Measurements from ENCODE around the gene NPIPB6. TPM values are rescaled to one million over a fixed set of nuclear protein-coding genes. Genes with fewer than 3 reads are reported as not detected.
"Not testable (repeated sequence)": the region's sequence is repeated elsewhere in the genome, so short reads cannot be mapped to it uniquely, and the experiment has no call there.

Gene NPIPB6
- total RNA-seq, 1 experiment from 2014 or later: 2.6 TPM

- H3K27me3 ChIP-seq (replicated peaks; ENCODE audit: insufficient read depth, low read depth, low read length, poor library complexity); H3K4me3 ChIP-seq (ENCODE audit: low read depth, low read length, poor library complexity, severe bottlenecking); H3K4me1 ChIP-seq (ENCODE audit: insufficient read depth, low read length, poor library complexity, severe bottlenecking); POLR2A ChIA-PET (ENCODE audit: low non-redundant PET); H3K27ac ChIP-seq (ENCODE audit: low read depth, low read length, poor library complexity, severe bottlenecking); BruUV-seq (replicated peaks); H3K9me3 ChIP-seq (ENCODE audit: low read depth, low read length, poor library complexity, severe bottlenecking); CTCF ChIA-PET; DNase-seq (ENCODE audit: low spot score); H3K36me3 ChIP-seq (ENCODE audit: insufficient read depth, low read length, poor library complexity, severe bottlenecking); intact Hi-C loops (cut with micrococcal nuclease; ENCODE audit: unreplicated experiment): not testable (repeated sequence)
These were observed 11.0 kb upstream of the NPIPB6 start for GRCh38 chr16:28374281-28374680.

- DNase-seq (ENCODE audit: low spot score); H3K36me3 ChIP-seq (ENCODE audit: insufficient read depth, low read length, poor library complexity, severe bottlenecking); H3K4me1 ChIP-seq (ENCODE audit: insufficient read depth, low read length, poor library complexity, severe bottlenecking); POLR2A ChIA-PET (ENCODE audit: low non-redundant PET); CTCF ChIA-PET; intact Hi-C loops (cut with micrococcal nuclease; ENCODE audit: unreplicated experiment); H3K27ac ChIP-seq (ENCODE audit: low read depth, low read length, poor library complexity, severe bottlenecking); H3K9me3 ChIP-seq (ENCODE audit: low read depth, low read length, poor library complexity, severe bottlenecking); BruUV-seq (replicated peaks); H3K4me3 ChIP-seq (ENCODE audit: low read depth, low read length, poor library complexity, severe bottlenecking); H3K27me3 ChIP-seq (replicated peaks; ENCODE audit: insufficient read depth, low read depth, low read length, poor library complexity): not testable (repeated sequence)
These were observed 4.6 kb upstream of the NPIPB6 start for GRCh38 chr16:28367926-28368325.

- not testable (repeated sequence) for H3K4me1 ChIP-seq (ENCODE audit: insufficient read depth, low read length, poor library complexity, severe bottlenecking); BruUV-seq (replicated peaks)
These were observed 1.2 kb upstream of the NPIPB6 start for GRCh38 chr16:28364268-28365173.

GRCh38 chr16:28362600-28362999 is 708 bp downstream of the NPIPB6 start:
- DNase-seq (ENCODE audit: low spot score); POLR2A ChIA-PET (ENCODE audit: low non-redundant PET); H3K36me3 ChIP-seq (ENCODE audit: insufficient read depth, low read length, poor library complexity, severe bottlenecking); H3K4me1 ChIP-seq (ENCODE audit: insufficient read depth, low read length, poor library complexity, severe bottlenecking); H3K27ac ChIP-seq (ENCODE audit: low read depth, low read length, poor library complexity, severe bottlenecking); BruUV-seq (replicated peaks); H3K4me3 ChIP-seq (ENCODE audit: low read depth, low read length, poor library complexity, severe bottlenecking); H3K27me3 ChIP-seq (replicated peaks; ENCODE audit: insufficient read depth, low read depth, low read length, poor library complexity); CTCF ChIA-PET; H3K9me3 ChIP-seq (ENCODE audit: low read depth, low read length, poor library complexity, severe bottlenecking); intact Hi-C loops (cut with micrococcal nuclease; ENCODE audit: unreplicated experiment): not testable (repeated sequence)

More at GRCh38 chr16:28364268-28365173, 1.2 kb upstream of the NPIPB6 start:
- intact Hi-C loops (cut with micrococcal nuclease; ENCODE audit: unreplicated experiment); POLR2A ChIA-PET (ENCODE audit: low non-redundant PET); H3K4me3 ChIP-seq (ENCODE audit: low read depth, low read length, poor library complexity, severe bottlenecking); CTCF ChIA-PET; H3K9me3 ChIP-seq (ENCODE audit: low read depth, low read length, poor library complexity, severe bottlenecking); H3K27me3 ChIP-seq (replicated peaks; ENCODE audit: insufficient read depth, low read depth, low read length, poor library complexity); H3K36me3 ChIP-seq (ENCODE audit: insufficient read depth, low read length, poor library complexity, severe bottlenecking); H3K27ac ChIP-seq (ENCODE audit: low read depth, low read length, poor library complexity, severe bottlenecking); DNase-seq (ENCODE audit: low spot score): not testable (repeated sequence)

GRCh38 chr16:28338230-28338629 is 25.1 kb downstream of the NPIPB6 start:
- intact Hi-C loops (cut with micrococcal nuclease; ENCODE audit: unreplicated experiment); BruUV-seq (replicated peaks); H3K36me3 ChIP-seq (ENCODE audit: insufficient read depth, low read length, poor library complexity, severe bottlenecking); H3K4me3 ChIP-seq (ENCODE audit: low read depth, low read length, poor library complexity, severe bottlenecking); CTCF ChIA-PET; H3K9me3 ChIP-seq (ENCODE audit: low read depth, low read length, poor library complexity, severe bottlenecking); H3K4me1 ChIP-seq (ENCODE audit: insufficient read depth, low read length, poor library complexity, severe bottlenecking); DNase-seq (ENCODE audit: low spot score); H3K27me3 ChIP-seq (replicated peaks; ENCODE audit: insufficient read depth, low read depth, low read length, poor library complexity); H3K27ac ChIP-seq (ENCODE audit: low read depth, low read length, poor library complexity, severe bottlenecking): not testable (repeated sequence)
- POLR2A ChIA-PET (ENCODE audit: low non-redundant PET): interaction anchor here (0.6 kb wide), 1 partner anchor 13 kb away, joined by 6 read pairs; no protein-coding TSS in a partner anchor

GRCh38 chr16:28336940-28337710 is 26.2 kb downstream of the NPIPB6 start:
- H3K27me3 ChIP-seq (replicated peaks; ENCODE audit: insufficient read depth, low read depth, low read length, poor library complexity); DNase-seq (ENCODE audit: low spot score); intact Hi-C loops (cut with micrococcal nuclease; ENCODE audit: unreplicated experiment); H3K4me3 ChIP-seq (ENCODE audit: low read depth, low read length, poor library complexity, severe bottlenecking); CTCF ChIA-PET; BruUV-seq (replicated peaks); H3K4me1 ChIP-seq (ENCODE audit: insufficient read depth, low read length, poor library complexity, severe bottlenecking); H3K9me3 ChIP-seq (ENCODE audit: low read depth, low read length, poor library complexity, severe bottlenecking); H3K36me3 ChIP-seq (ENCODE audit: insufficient read depth, low read length, poor library complexity, severe bottlenecking); POLR2A ChIA-PET (ENCODE audit: low non-redundant PET); H3K27ac ChIP-seq (ENCODE audit: low read depth, low read length, poor library complexity, severe bottlenecking): not testable (repeated sequence)

GRCh38 chr16:28335678-28336077 is 27.6 kb downstream of the NPIPB6 start:
- H3K4me1 ChIP-seq (ENCODE audit: insufficient read depth, low read length, poor library complexity, severe bottlenecking); H3K4me3 ChIP-seq (ENCODE audit: low read depth, low read length, poor library complexity, severe bottlenecking); BruUV-seq (replicated peaks); POLR2A ChIA-PET (ENCODE audit: low non-redundant PET); H3K27ac ChIP-seq (ENCODE audit: low read depth, low read length, poor library complexity, severe bottlenecking); H3K27me3 ChIP-seq (replicated peaks; ENCODE audit: insufficient read depth, low read depth, low read length, poor library complexity); H3K36me3 ChIP-seq (ENCODE audit: insufficient read depth, low read length, poor library complexity, severe bottlenecking); H3K9me3 ChIP-seq (ENCODE audit: low read depth, low read length, poor library complexity, severe bottlenecking); intact Hi-C loops (cut with micrococcal nuclease; ENCODE audit: unreplicated experiment); DNase-seq (ENCODE audit: low spot score); CTCF ChIA-PET: not testable (repeated sequence)
